Endothelial cell of umbilical vein (primary cell): Measurements from ENCODE around the gene SLC6A9. TPM values are rescaled to one million over a fixed set of nuclear protein-coding genes. Genes with fewer than 3 reads are reported as not detected.

Source experiments
- BruUV-seq: library from RNA; stranded (reverse); fragments of 400-500 nt; replicated peaks from 2 replicates; lab custom pipeline; 2021; lab: Mats Ljungman, UMichigan
- CTCF ChIA-PET: fragments of 300-600, 350-600 bp; sonication (Branson Sonifier 250); formaldehyde crosslinking; loops from one replicate; lab custom pipeline; 2021; ENCODE audit warnings: antibody characterized with exemption, inconsistent platforms; lab: Charles Lee
- POLR2A ChIA-PET: fragments of 300-600, 350-600 bp; sonication (Branson Sonifier 250); formaldehyde crosslinking; loops from one replicate; lab custom pipeline; 2021; ENCODE audit warnings: antibody characterized with exemption, inconsistent platforms; lab: Charles Lee
- DNase-seq: peaks from one replicate; pipeline ENCODE4 v3.0.0-alpha.2; 2011; ENCODE audit warnings: low read depth, low spot score
- FAIRE-seq: peaks from 2 replicates; lab custom pipeline; 2011; peaks lifted over from hg19 to GRCh38; lab: Jason Lieb, UNC
- H2AFZ ChIP-seq: 2 replicates; pipeline ENCODE4 v1.6.0; 2012; ENCODE audit warnings: low read depth, low read length, control low read depth, inconsistent platforms
- H3K27ac ChIP-seq: 2 replicates; pipeline ENCODE4 v1.5.1; 2011; ENCODE audit warnings: low read depth, mild to moderate bottlenecking, control low read depth, low read length, moderate library complexity; ENCODE audit not compliant: insufficient read depth
- H3K27me3 ChIP-seq, 2 experiments: 2 replicates each; pipeline versions ENCODE4 v1.6.0 to v1.6.1; 2011; ENCODE audit warnings: low read length in 2 of 2, mixed read lengths in 1 of 2; ENCODE audit not compliant: control insufficient read depth in 2 of 2, insufficient read depth in 2 of 2
- H3K36me3 ChIP-seq, 2 experiments: 2 replicates in 1 of 2; 3 replicates in 1 of 2; pipeline ENCODE4 v1.5.1; 2011; ENCODE audit warnings: low read length in 2 of 2, mild to moderate bottlenecking in 1 of 2, moderate library complexity in 1 of 2; ENCODE audit not compliant: control insufficient read depth in 2 of 2, insufficient read depth in 2 of 2; ENCODE audit errors: extremely low read depth in 1 of 2
- H3K4me1 ChIP-seq: 3 replicates; pipeline ENCODE4 v1.5.1; 2011; ENCODE audit warnings: mild to moderate bottlenecking, low read length; ENCODE audit not compliant: control insufficient read depth, insufficient read depth; ENCODE audit errors: extremely low read depth
- H3K4me2 ChIP-seq: 2 replicates; pipeline ENCODE4 v1.6.1; 2011; ENCODE audit warnings: low read length, control low read depth, mixed read lengths; ENCODE audit not compliant: insufficient read depth
- H3K4me3 ChIP-seq, 3 experiments: fragments of 200-600 bp in 1 of 3; sonication (generic), shearing (Covaris generic) in 1 of 3; replicated peaks in 1 of 3; 2 replicates each; pipeline ENCODE4 v1.5.1; 2011 to 2016; ENCODE audit warnings: control low read depth in 3 of 3, low read length in 3 of 3, mild to moderate bottlenecking in 2 of 3, inconsistent platforms in 1 of 3, low read depth in 1 of 3, moderate library complexity in 1 of 3; ENCODE audit not compliant: insufficient read depth in 1 of 3
- H3K79me2 ChIP-seq: 2 replicates; pipeline ENCODE4 v1.6.0; 2012; ENCODE audit warnings: low read length, inconsistent platforms; ENCODE audit not compliant: control insufficient read depth, insufficient read depth
- H3K9ac ChIP-seq: replicated peaks from 2 replicates; pipeline ENCODE3; 2011; ENCODE audit warnings: low read length, control low read depth; ENCODE audit not compliant: insufficient read depth; ENCODE audit errors: extremely low read depth
- H3K9me1 ChIP-seq: replicated peaks from 3 replicates; pipeline ENCODE4 v1.6.0; 2011; ENCODE audit warnings: mild to moderate bottlenecking, low read length; ENCODE audit not compliant: control insufficient read depth, insufficient read depth; ENCODE audit errors: extremely low read depth
- H3K9me3 ChIP-seq: replicated peaks from 2 replicates; pipeline ENCODE4 v1.5.1; 2012; ENCODE audit warnings: low read length, inconsistent platforms; ENCODE audit not compliant: control insufficient read depth, insufficient read depth
- H4K20me1 ChIP-seq: replicated peaks from 2 replicates; pipeline ENCODE3; 2011; ENCODE audit warnings: mild to moderate bottlenecking, low read length; ENCODE audit not compliant: control insufficient read depth, insufficient read depth; ENCODE audit errors: extremely low read depth
- EZH2 ChIP-seq: IDR thresholded peaks from 2 replicates; pipeline ENCODE4 v1.6.1; 2012; ENCODE audit warnings: borderline replicate concordance, low read depth, mild to moderate bottlenecking, moderate library complexity, low read length, inconsistent platforms; ENCODE audit not compliant: severe bottlenecking
- FOS ChIP-seq: IDR thresholded peaks from 2 replicates; pipeline ENCODE4 v1.6.1; 2011; ENCODE audit warnings: mild to moderate bottlenecking, low read length, moderate library complexity, borderline replicate concordance; ENCODE audit not compliant: insufficient read depth
- GATA2 ChIP-seq: IDR thresholded peaks from 2 replicates; pipeline ENCODE4 v1.7.0; 2011; ENCODE audit warnings: low read depth, mild to moderate bottlenecking, moderate library complexity, mixed read lengths, low read length; ENCODE audit not compliant: insufficient read length, insufficient read depth
- JUN ChIP-seq: IDR thresholded peaks from 2 replicates; pipeline ENCODE4 v1.6.1; 2011; ENCODE audit warnings: borderline replicate concordance, low read depth; ENCODE audit not compliant: insufficient read length, insufficient read depth
- MYC ChIP-seq: IDR thresholded peaks from one replicate; pipeline ENCODE4 v1.6.1; 2011; ENCODE audit warnings: mild to moderate bottlenecking, low read depth, low read length
- POLR2A ChIP-seq: IDR thresholded peaks from 2 replicates; pipeline ENCODE4 v1.6.1; 2012; ENCODE audit warnings: low read depth, mild to moderate bottlenecking, control low read depth, low read length
- POLR2AphosphoS5 ChIP-seq: IDR thresholded peaks from 2 replicates; pipeline ENCODE4 v1.6.1; 2012; ENCODE audit warnings: low read depth, mild to moderate bottlenecking, control low read depth, low read length, moderate library complexity; ENCODE audit not compliant: insufficient read depth
- dilution Hi-C: fragments of 300-500 bp; cut with MboI; formaldehyde crosslinking; loops from one replicate; pipeline ENCODE4 v1.15.0; 2019; ENCODE audit warnings: low sequenced_read_pairs; ENCODE audit not compliant: extremely low pct_ligation_motif_present
- intact Hi-C: fragments of 100-400 bp; cut with micrococcal nuclease; formaldehyde crosslinking; loops from one replicate; pipeline ENCODE4 v1.10.0; 2022
- polyA plus RNA-seq, 4 experiments: library from polyadenylated mRNA; depleted of rRNA in 3 of 4; stranded (reverse) in 3 of 4; unstranded in 1 of 4; fragments of >200 nt; gene quantifications; 2 replicates each; pipeline versions ENCODE4 v1.2.1 to v1.2.3, GENCODE V29; 2011 to 2012; ENCODE audit warnings: missing spikeins in 1 of 4
- total RNA-seq: library from RNA; stranded (reverse); gene quantifications from 2 replicates; pipeline ENCODE4 v1.2.3, GENCODE V29; 2021
- TF ChIP-seq, protein P1 (sequence below), 2 donors: IDR thresholded peaks; 1 replicate in 1 of 2; 2 replicates in 1 of 2; pipeline ENCODE4 v1.5.1; 2011; ENCODE audit warnings: low read length in 2 of 2, mild to moderate bottlenecking in 2 of 2, moderate library complexity in 2 of 2, control low read depth in 1 of 2, inconsistent platforms in 1 of 2, low read depth in 1 of 2; ENCODE audit not compliant: insufficient read depth in 1 of 2; ENCODE audit errors: extremely low read depth in 1 of 2
- TF ChIP-seq, protein P2 (sequence below): IDR thresholded peaks from 2 replicates; pipeline ENCODE4 v1.6.1; 2011; ENCODE audit not compliant: insufficient read depth, insufficient read length

Gene SLC6A9
- total and polyA plus RNA-seq, 2 donors (not counting 3 experiments of a cell fraction or from before 2014, with no cell fraction given) = 0.80 to 1.5 TPM

DNA sequence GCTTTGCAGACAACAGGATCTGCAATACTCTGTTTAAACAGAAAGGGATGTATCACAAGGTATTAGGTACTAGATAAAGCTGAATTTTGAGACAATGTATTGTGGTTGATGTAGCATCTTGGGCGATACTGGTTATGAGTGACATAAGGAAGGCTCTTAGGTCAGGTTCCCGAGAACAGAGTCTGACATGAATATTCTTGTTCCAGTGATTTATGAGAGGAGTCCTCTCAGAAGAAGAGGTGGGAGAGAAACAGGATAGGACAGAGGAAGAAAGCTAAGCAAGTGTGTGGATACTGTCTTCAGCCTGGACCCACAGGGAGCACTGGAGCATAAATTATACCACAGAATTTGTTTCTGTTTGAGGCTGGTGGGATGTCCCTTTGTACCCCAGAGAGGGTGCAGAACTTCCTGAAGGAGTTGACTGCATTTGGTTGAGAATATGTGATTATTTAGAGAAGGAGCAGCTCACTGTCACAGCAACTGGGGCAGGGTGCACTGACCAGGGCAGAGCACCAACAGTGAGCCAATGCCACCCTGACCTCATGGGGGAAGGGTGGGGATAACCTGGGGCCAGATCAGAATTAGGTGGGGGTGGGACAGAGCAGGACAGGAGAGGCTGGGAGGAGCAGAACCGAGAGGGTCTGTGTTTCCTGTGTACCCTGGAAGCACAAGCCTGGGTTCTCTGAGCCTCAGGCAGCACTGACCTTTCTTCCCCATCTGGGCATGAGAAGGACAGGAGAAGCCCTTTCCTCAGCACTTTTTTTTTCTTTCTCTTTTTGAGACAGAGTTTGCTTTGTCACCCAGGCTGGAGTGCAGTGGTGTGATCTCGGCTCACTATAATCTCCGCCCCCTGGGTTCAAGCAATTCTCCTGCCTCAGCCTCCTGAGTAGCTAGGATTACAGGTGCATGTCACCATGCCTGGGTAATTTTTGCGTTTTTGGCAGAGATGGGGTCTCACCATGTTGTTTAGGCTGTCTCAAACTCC lies 36.3 kb upstream of the SLC6A9 start:
- Histone ChIP-seq H3K4me2 (no peak overlapping the region), H2AFZ (no peak overlapping the region), H4K20me1 (no peaks in the 10 kb centered on the region), H3K79me2 (no peaks in the 10 kb centered on the region), H3K4me1 (no peaks in the 10 kb centered on the region), H3K36me3 (no peaks in the 10 kb centered on the region), H3K9ac (no peak overlapping the region), H3K27ac (no peak overlapping the region), H3K9me1 (no peaks in the 10 kb centered on the region), H3K9me3 (no peaks in the 10 kb centered on the region), H3K4me3 (no peak overlapping the region), H3K27me3 (peaks cover 9 to 10% of the 10 kb centered on the region in 2 experiments)
- FAIRE-seq = no peak
- DNase-seq = no peak
- TF ChIP-seq MYC = no peak
- TF ChIP-seq, protein P1, sequence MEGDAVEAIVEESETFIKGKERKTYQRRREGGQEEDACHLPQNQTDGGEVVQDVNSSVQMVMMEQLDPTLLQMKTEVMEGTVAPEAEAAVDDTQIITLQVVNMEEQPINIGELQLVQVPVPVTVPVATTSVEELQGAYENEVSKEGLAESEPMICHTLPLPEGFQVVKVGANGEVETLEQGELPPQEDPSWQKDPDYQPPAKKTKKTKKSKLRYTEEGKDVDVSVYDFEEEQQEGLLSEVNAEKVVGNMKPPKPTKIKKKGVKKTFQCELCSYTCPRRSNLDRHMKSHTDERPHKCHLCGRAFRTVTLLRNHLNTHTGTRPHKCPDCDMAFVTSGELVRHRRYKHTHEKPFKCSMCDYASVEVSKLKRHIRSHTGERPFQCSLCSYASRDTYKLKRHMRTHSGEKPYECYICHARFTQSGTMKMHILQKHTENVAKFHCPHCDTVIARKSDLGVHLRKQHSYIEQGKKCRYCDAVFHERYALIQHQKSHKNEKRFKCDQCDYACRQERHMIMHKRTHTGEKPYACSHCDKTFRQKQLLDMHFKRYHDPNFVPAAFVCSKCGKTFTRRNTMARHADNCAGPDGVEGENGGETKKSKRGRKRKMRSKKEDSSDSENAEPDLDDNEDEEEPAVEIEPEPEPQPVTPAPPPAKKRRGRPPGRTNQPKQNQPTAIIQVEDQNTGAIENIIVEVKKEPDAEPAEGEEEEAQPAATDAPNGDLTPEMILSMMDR (IDR thresholded peaks at IDR 0.05; ENCODE audit: extremely low read depth in 1 of 2, insufficient read depth in 1 of 2, low read depth in 1 of 2, low read length in 2 of 2) = no peak
- TF ChIP-seq JUN = no peak
- no peak for TF ChIP-seq POLR2A
- TF ChIP-seq FOS = no peak
- TF ChIP-seq POLR2AphosphoS5 = no peak
- no peak for TF ChIP-seq EZH2
- no peak for TF ChIP-seq GATA2
- TF ChIP-seq, protein P2, sequence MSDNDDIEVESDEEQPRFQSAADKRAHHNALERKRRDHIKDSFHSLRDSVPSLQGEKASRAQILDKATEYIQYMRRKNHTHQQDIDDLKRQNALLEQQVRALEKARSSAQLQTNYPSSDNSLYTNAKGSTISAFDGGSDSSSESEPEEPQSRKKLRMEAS = no peak
- BruUV-seq = no TSS peak
- intact Hi-C loops (no loop called here), dilution Hi-C loops (no loop called here)
- CTCF ChIA-PET = interaction anchor here (1.5 to 1.6 kb wide), 2 partner anchors 19 to 20 kb away, joined by 3 to 7 read pairs; no protein-coding TSS in a partner anchor
- POLR2A ChIA-PET = no interaction called here
